Duodenal mucosa (tissue), 2 donors: ENCODE results near the gene CCDC9B.
A peak's percentile ranks its signal among the peaks of the same experiment; 100 is the strongest.

ENCODE experiments used
- H3K27ac ChIP-seq: one replicate; pipeline ENCODE4 v1.7.0; 2013; ENCODE audit warnings: low read depth, low read length
- H3K27me3 ChIP-seq, 2 donors: one replicate each; pipeline ENCODE4 v1.7.0; 2013; ENCODE audit warnings: low read length in 2 of 2, control low read depth in 1 of 2; ENCODE audit not compliant: insufficient read depth in 2 of 2, control insufficient read depth in 1 of 2
- H3K36me3 ChIP-seq, 2 donors: one replicate each; pipeline ENCODE4 v1.7.0; 2013; ENCODE audit warnings: low read length in 2 of 2, control low read depth in 1 of 2; ENCODE audit not compliant: insufficient read depth in 2 of 2, control insufficient read depth in 1 of 2
- H3K4me1 ChIP-seq, 2 donors: one replicate each; pipeline ENCODE4 v1.7.0; 2013; ENCODE audit warnings: low read length in 2 of 2, control low read depth in 1 of 2; ENCODE audit not compliant: insufficient read depth in 2 of 2, control insufficient read depth in 1 of 2
- H3K4me3 ChIP-seq, 2 donors: one replicate each; pipeline ENCODE4 v1.7.0; 2013; ENCODE audit warnings: low read length in 2 of 2, low read depth in 1 of 2
- H3K9ac ChIP-seq, 2 donors: one replicate each; pipeline ENCODE4 v1.7.0; 2013; ENCODE audit warnings: low read length in 2 of 2, low read depth in 1 of 2
- H3K9me3 ChIP-seq, 2 donors: one replicate each; pipeline ENCODE4 v1.7.0; 2013; ENCODE audit warnings: low read length in 2 of 2, control low read depth in 1 of 2; ENCODE audit not compliant: control insufficient read depth in 1 of 2

Gene CCDC9B

GRCh38 chr15:40330368-40330836 lies 10.3 kb downstream of the CCDC9B start:
- Histone ChIP-seq H3K4me3 (no peak overlapping the region), H3K27ac (no peak overlapping the region), H3K36me3 (no peaks in the 10 kb centered on the region), H3K9me3 (no peaks in the 10 kb centered on the region), H3K9ac (no peak overlapping the region), H3K4me1 (peaks cover 27 to 37% of the 10 kb centered on the region in 2 donors), H3K27me3 (no peaks in the 10 kb centered on the region)

- H3K9me3 ChIP-seq = no peaks in the 10 kb centered on the region
- no peaks in the 10 kb centered on the region for H3K27me3 ChIP-seq
- no peaks in the 10 kb centered on the region for H3K36me3 ChIP-seq
- peaks cover 27 to 33% of the 10 kb centered on the region in 2 donors for H3K4me1 ChIP-seq
- H3K4me3 ChIP-seq = no peak overlapping the region
- H3K9ac ChIP-seq = no peak overlapping the region
- H3K27ac ChIP-seq = no peak overlapping the region
These were observed 10.9 kb downstream of the CCDC9B start for GRCh38 chr15:40329804-40330203.

GRCh38 chr15:40328751-40329150 lies 12.0 kb downstream of the CCDC9B start:
- Histone ChIP-seq H3K27ac (no peak overlapping the region), H3K4me1 (peaks cover 21 to 23% of the 10 kb centered on the region in 2 donors), H3K4me3 (no peak overlapping the region), H3K27me3 (no peaks in the 10 kb centered on the region), H3K9me3 (no peaks in the 10 kb centered on the region), H3K9ac (no peak overlapping the region), H3K36me3 (no peaks in the 10 kb centered on the region)

- H3K4me3 ChIP-seq = no peak overlapping the region
- H3K4me1 ChIP-seq = peaks cover 17 to 21% of the 10 kb centered on the region in 2 donors
- no peak overlapping the region for H3K27ac ChIP-seq
These were observed 12.6 kb downstream of the CCDC9B start for GRCh38 chr15:40328176-40328575.

GRCh38 chr15:40327457-40327856 lies 13.3 kb downstream of the CCDC9B start:
- Histone ChIP-seq H3K27me3 (no peaks in the 10 kb centered on the region), H3K27ac (no peak overlapping the region), H3K4me3 (no peak overlapping the region), H3K9me3 (no peaks in the 10 kb centered on the region), H3K36me3 (no peaks in the 10 kb centered on the region), H3K9ac (no peak overlapping the region), H3K4me1 (peaks cover 23 to 27% of the 10 kb centered on the region in 2 donors)

More at GRCh38 chr15:40328176-40328575, 12.6 kb downstream of the CCDC9B start:
- Histone ChIP-seq H3K9ac (no peak overlapping the region), H3K27me3 (no peaks in the 10 kb centered on the region), H3K9me3 (no peaks in the 10 kb centered on the region), H3K36me3 (no peaks in the 10 kb centered on the region)

- Histone ChIP-seq H3K27ac (no peak overlapping the region), H3K27me3 (no peaks in the 10 kb centered on the region), H3K9ac (peak overlapping the region in 1 of 2 donors; percentile 37)
These were observed 15.0 kb downstream of the CCDC9B start for GRCh38 chr15:40325700-40326099.

GRCh38 chr15:40325188-40325587 lies 15.6 kb downstream of the CCDC9B start:
- Histone ChIP-seq H3K27me3 (no peaks in the 10 kb centered on the region), H3K27ac (no peak overlapping the region), H3K4me1 (peaks cover 17 to 18% of the 10 kb centered on the region in 2 donors), H3K4me3 (peak overlapping the region; percentile 38 to 55), H3K9me3 (no peaks in the 10 kb centered on the region), H3K36me3 (no peaks in the 10 kb centered on the region), H3K9ac (peak overlapping the region in 1 of 2 donors; percentile 37)

More at GRCh38 chr15:40325700-40326099, 15.0 kb downstream of the CCDC9B start:
- peaks cover 21 to 24% of the 10 kb centered on the region in 2 donors for H3K4me1 ChIP-seq
- H3K9me3 ChIP-seq = no peaks in the 10 kb centered on the region
- H3K36me3 ChIP-seq = no peaks in the 10 kb centered on the region
- H3K4me3 ChIP-seq = no peak overlapping the region

- H3K36me3 ChIP-seq = no peaks in the 10 kb centered on the region
- H3K27ac ChIP-seq = no peak overlapping the region
- no peaks in the 10 kb centered on the region for H3K27me3 ChIP-seq
- peak overlapping the region; percentile 37 to 48 for H3K9ac ChIP-seq
- H3K4me1 ChIP-seq = peaks cover 14 to 16% of the 10 kb centered on the region in 2 donors
- H3K9me3 ChIP-seq = no peaks in the 10 kb centered on the region
- H3K4me3 ChIP-seq = peak overlapping the region; percentile 55 to 72
These were observed 16.5 kb downstream of the CCDC9B start for GRCh38 chr15:40323953-40324937.

GRCh38 chr15:40323239-40323952 lies 17.3 kb downstream of the CCDC9B start, which contains the start of gene INAFM2:
TSS of gene INAFM2 (plus strand) at chr15:40323692. CDS start at chr15:40324056, 364 bp downstream.
- peaks cover 14 to 16% of the 10 kb centered on the region in 2 donors for H3K4me1 ChIP-seq
- peak within 1 kb of the TSS; percentile 37 to 48 for H3K9ac ChIP-seq
- no peaks in the 10 kb centered on the region for H3K27me3 ChIP-seq

More at GRCh38 chr15:40323239-40323952, 17.3 kb downstream of the CCDC9B start, which contains the start of gene INAFM2:
- Histone ChIP-seq H3K27ac (no peak within 1 kb of the TSS), H3K4me3 (peak within 1 kb of the TSS; percentile 55 to 72), H3K36me3 (no peaks in the 10 kb centered on the region), H3K9me3 (no peaks in the 10 kb centered on the region)
